HG03039 (cell line): ENCODE data around the gene MYRIP.
"Not testable (repeated sequence)": the region's sequence is repeated elsewhere in the genome, so short reads cannot be mapped to it uniquely, and the experiment has no call there.

ENCODE experiments used
- ATAC-seq: cut with Tn5 transposase; IDR thresholded peaks from one replicate; pipeline ENCODE4 v1.9.1; 2021; ENCODE audit warnings: mild to moderate bottlenecking, moderate library complexity; ENCODE audit not compliant: unreplicated experiment

MYRIP gene

DNA sequence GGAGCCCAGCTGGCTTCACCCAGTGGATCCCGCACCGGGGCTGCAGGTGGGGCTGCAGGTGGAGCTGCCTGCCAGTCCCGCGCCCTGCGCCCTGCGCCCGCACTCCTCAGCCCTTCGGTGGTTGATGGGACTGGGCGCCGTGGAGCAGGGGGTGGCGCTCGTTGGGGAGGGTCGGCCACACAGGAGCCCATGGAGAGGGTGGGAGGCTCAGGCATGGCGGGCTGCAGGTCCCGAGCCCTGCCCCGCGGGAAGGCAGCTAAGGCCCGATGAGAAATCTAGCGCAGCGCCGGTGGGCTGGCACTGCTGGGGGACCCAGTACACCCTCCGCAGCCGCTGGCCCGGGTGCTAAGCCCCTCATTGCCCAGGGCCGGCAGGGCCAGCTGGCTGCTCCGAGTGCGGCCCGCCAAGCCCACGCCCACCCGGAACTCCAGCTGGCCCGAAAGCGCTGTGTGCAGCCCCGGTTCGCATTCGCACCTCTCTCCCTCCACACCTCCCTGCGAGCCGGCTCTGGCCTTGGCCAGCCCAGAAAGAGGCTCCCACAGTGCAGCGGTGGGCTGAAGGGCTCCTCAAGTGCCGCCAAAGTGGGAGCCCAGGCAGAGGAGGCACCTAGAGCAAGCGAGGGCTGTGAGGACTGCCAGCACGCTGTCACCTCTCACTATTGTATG is 268.6 kb downstream of the MYRIP start:
- not testable (repeated sequence) for ATAC-seq

GRCh38 chr3:40078590-40078989 is 269.2 kb downstream of the MYRIP start:
- ATAC-seq: no peak

DNA sequence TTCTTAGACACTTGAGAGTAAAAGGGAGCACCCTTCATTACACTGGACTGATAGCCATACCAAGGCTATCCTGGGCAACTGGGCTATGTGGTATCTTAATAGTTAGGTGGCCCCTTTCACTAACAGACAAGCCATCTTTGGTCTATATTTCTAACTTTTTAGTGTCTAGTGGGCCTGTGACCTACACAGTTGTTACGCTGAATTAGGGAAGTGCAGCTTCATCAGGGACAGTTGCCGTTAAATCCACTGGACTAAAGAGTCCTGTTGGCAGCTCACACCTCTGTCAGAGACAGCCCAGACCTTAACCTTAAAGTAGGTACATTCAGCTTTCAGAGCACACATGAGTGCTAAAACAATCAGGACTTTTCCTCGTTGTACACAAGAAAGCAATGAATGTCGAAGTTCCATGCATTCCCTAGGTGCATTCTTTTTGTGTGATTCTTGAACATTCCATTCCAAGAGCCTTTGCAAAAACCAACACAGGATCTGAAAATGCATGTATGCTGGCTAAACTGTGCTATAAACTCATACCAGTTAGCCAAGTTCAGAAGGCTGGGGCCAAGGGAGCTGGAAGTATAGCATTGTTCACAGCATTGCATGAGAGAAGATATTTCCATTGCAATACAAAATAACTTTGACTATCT is 269.9 kb downstream of the MYRIP start:
- ATAC-seq: no peak

GRCh38 chr3:40079847-40080240 is 270.4 kb downstream of the MYRIP start:
- ATAC-seq: no peak

GRCh38 chr3:40083066-40083465 is 273.7 kb downstream of the MYRIP start:
- ATAC-seq: no peak

DNA sequence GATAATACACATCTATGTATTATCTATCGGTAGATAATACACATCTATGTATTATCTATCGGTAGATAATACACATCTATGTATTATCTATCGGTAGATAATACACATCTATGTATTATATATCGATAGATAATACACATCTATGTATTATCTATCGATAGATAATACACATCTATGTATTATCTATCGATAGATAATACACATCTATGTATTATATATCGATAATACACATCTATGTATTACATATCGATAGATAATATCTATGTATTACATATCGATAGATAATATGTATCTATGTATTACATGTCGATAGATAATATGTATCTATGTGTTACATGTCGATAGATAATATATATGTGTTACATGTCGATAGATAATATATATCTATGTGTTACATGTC is 275.0 kb downstream of the MYRIP start:
- not testable (repeated sequence) for ATAC-seq

GRCh38 chr3:40086890-40087883 is 277.8 kb downstream of the MYRIP start:
- no peak for ATAC-seq

DNA sequence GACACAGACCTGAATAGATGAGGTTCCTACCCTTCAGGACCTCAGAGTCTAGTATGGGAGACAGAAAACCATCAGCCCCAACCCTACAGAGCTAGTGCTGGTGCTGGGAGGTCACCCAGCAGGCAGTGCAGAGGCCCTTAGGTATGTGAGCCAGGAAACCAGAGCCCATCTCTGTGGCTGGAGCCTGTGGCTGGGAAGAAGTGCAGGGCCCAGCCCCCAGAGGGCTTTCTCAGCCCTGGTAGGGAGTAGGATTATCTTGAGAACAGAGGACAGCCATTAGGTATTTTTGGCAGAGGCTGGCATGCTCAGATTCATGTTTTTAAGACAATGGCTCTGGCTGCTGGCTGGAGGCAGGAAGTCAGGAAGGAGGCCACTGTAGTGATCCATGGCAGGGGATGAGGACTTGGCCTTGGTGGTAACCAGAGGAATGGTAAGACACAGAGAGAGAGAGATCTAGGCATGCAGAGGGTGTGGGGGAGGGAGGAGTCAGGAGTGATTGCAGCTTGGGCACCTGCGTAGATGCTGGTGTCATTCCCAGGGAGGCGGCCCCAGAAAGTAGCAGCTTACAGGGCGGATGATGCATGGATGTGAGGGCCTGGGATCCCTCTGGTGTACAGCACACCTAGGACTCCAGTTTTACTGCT is 279.2 kb downstream of the MYRIP start:
- ATAC-seq: no peak

GRCh38 chr3:40096661-40097111 is 287.3 kb downstream of the MYRIP start:
- ATAC-seq: no peak

GRCh38 chr3:40097131-40098117 is 288.0 kb downstream of the MYRIP start:
- no peak for ATAC-seq

DNA sequence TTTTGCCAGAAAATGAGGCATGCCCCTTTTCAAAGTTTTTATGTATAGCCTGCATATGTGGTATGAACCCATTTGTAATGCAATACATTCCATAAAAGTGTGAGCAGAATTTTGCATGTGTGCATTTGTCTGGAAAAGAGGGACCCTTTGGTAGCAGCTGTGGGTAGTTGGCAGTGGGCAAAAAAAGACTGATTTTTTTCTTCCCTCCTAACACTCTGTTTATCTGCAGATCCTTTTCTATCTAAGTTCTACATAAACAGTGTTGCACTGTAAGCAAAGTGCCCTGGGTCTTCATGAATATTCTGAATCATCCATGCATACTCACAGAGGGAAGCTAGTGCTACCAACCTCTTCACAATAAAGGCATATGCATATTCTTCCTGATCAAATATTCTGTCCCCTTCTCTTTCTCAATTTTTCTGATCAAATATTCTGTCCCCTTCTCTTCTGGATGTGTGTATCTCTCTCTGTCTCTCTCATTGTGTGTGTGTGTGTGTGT is 288.9 kb downstream of the MYRIP start:
- no peak for ATAC-seq

- no peak for ATAC-seq
These were observed 290.5 kb downstream of the MYRIP start for GRCh38 chr3:40099871-40100270.

- ATAC-seq: no peak
These were observed 292.8 kb downstream of the MYRIP start for GRCh38 chr3:40102182-40102581.

DNA sequence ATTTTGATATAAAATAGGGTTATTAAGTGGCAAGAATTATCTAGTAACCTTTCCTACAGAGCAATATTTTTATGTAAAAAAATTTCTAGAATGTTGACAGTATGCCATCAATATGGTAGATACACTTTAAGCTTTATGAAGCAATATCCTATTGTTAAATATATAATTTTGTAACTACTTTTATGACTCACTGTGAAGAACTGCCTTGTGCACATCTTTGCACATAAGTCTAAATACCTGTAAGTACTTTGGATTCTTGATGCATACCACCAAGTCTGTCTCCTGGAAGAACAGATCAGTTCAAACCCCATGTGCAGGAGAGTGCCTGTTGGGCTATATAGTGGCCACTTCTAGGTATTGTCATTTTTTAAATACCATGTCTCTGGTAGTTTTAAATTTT is 294.4 kb downstream of the MYRIP start:
- no peak for ATAC-seq

- ATAC-seq: no peak
These were observed 295.0 kb downstream of the MYRIP start for GRCh38 chr3:40104441-40104840.

- no peak for ATAC-seq
These were observed 299.2 kb downstream of the MYRIP start for GRCh38 chr3:40108643-40109042.

DNA sequence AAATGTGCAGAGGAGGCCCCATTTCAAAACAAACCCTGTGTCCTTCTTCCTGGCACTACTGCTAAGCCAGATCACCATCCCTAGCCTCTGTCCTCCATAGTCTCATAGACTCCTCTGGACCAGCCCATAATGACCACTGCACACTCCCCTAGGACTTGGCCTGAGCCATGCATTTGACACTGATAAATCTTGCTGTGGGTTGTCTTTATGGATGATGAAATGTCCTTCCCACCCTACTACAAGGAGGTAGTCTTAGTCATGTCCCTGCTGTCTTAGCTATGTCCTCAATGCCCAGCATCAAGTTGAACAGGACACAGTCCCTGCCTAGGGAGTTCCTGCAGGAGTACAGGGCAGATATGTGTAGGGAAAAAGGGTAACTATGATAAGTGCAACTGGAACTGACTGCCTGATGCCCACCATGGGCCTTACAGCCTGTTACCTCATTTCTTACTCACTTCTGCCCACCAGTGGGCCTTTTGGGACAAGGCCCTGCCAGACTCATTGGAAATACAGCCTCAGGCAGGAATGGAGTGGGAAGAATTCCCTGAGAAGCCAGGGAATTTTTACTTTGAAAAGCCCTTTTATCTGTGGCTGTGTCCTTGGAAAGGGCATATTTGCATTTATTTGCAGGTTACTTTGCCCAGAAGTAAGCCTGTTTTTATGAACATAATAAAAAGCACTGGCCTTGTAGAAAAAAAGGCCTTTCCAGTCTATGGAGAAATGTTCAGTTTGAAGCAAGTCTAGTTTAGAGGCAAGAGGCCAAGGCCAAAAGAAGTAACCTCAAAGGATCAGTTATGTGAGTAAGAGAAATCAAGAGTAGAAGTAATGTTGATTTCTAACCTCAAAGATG is 300.5 kb downstream of the MYRIP start:
- ATAC-seq: no peak

GRCh38 chr3:40116478-40117177 is 307.2 kb downstream of the MYRIP start:
- ATAC-seq: no peak
